Measurements from ENCODE around the gene DSTYK. TPM values are rescaled to one million over a fixed set of nuclear protein-coding genes. Genes with fewer than 3 reads are reported as not detected.

The DSTYK gene
- total RNA-seq, 2 experiments from 2014 or later = 9.4 to 12.3 TPM

- intact Hi-C loops (cut with DNase I, micrococcal nuclease) = no loop called here
- ChIA-PET CTCF (interaction anchor here (1.7 kb wide), 1 partner anchor 13 kb away, joined by 4 read pairs; no protein-coding TSS in a partner anchor), POLR2A (no interaction called here)
- H3K27ac Mint-ChIP-seq = no peak overlapping the region
- no peaks in the 10 kb centered on the region for H3K27me3 Mint-ChIP-seq
- H3K4me3 Mint-ChIP-seq = no peak overlapping the region
- DNase-seq = no peak
- H3K9me3 Mint-ChIP-seq (ENCODE audit: low read depth) = no peaks in the 10 kb centered on the region
- no peaks in the 10 kb centered on the region for H3K36me3 Mint-ChIP-seq (ENCODE audit: low read depth)
- peaks cover 3% of the 10 kb centered on the region for H3K4me1 Mint-ChIP-seq
- no peak for ATAC-seq
Observed at GRCh38 chr1:205128050-205128449, 83.5 kb downstream of the DSTYK start.

- Mint-ChIP-seq H3K4me3 (no peak overlapping the region), H3K27me3 (no peaks in the 10 kb centered on the region), H3K36me3 (ENCODE audit: low read depth) (no peaks in the 10 kb centered on the region), H3K9me3 (ENCODE audit: low read depth) (no peaks in the 10 kb centered on the region), H3K27ac (no peak overlapping the region), H3K4me1 (peaks cover 7% of the 10 kb centered on the region)
- intact Hi-C loops (cut with DNase I, micrococcal nuclease) = no loop called here
- ChIA-PET POLR2A (no interaction called here), CTCF (interaction anchor here (1.7 kb wide), 1 partner anchor 14 kb away, joined by 4 read pairs; no protein-coding TSS in a partner anchor)
- ATAC-seq (no peak), DNase-seq (no peak)
Observed at GRCh38 chr1:205127646-205128045, 83.9 kb downstream of the DSTYK start.

- no peaks in the 10 kb centered on the region for H3K27me3 Mint-ChIP-seq
- ATAC-seq (no peak), DNase-seq (no peak)
- intact Hi-C loops (cut with DNase I, micrococcal nuclease) = loop anchor here in 1 of 2 experiments (5.0 kb wide), 3 partner anchors 73 to 712 kb away; partner anchors contain the start of gene PPP1R15B
- no peak overlapping the region for H3K27ac Mint-ChIP-seq
- no peak overlapping the region for H3K4me3 Mint-ChIP-seq
- H3K4me1 Mint-ChIP-seq = peaks cover 24% of the 10 kb centered on the region
- peaks cover 6% of the 10 kb centered on the region for H3K36me3 Mint-ChIP-seq (ENCODE audit: low read depth)
- POLR2A ChIA-PET = no interaction called here
- H3K9me3 Mint-ChIP-seq (ENCODE audit: low read depth) = no peaks in the 10 kb centered on the region
- CTCF ChIA-PET = interaction anchor here (0.8 to 1.9 kb wide), 2 partner anchors 17 to 19 kb away, joined by 3 to 12 read pairs; no protein-coding TSS in a partner anchor
Observed at GRCh38 chr1:205124726-205125125, 86.8 kb downstream of the DSTYK start.

GRCh38 chr1:205122489-205122882 is 89.0 kb downstream of the DSTYK start:
- CTCF ChIA-PET = interaction anchor here (0.7 to 5.0 kb wide), 10 partner anchors 13 to 150 kb away, joined by 3 to 26 read pairs (median 6); partner anchors contain the start of gene TMCC2
- no peaks in the 10 kb centered on the region for H3K9me3 Mint-ChIP-seq (ENCODE audit: low read depth)
- H3K27ac Mint-ChIP-seq = peak overlapping the region; percentile 100
- intact Hi-C loops (cut with DNase I, micrococcal nuclease) = loop anchor here (1.0 to 5.0 kb wide), 13 partner anchors 19 to 711 kb away; partner anchors contain the start of genes DSTYK (in 2 of the 2), PPP1R15B (in 2 of the 2), ELK4 (in 1 of the 2) and NUAK2 (in 1 of the 2)
- H3K36me3 Mint-ChIP-seq (ENCODE audit: low read depth) = peaks cover 10% of the 10 kb centered on the region
- H3K27me3 Mint-ChIP-seq = no peaks in the 10 kb centered on the region
- POLR2A ChIA-PET = interaction anchor here (0.5 to 0.6 kb wide), 2 partner anchors 15 to 317 kb away, joined by 4 to 5 read pairs; no protein-coding TSS in a partner anchor
- peak overlapping the region; percentile 98 for H3K4me3 Mint-ChIP-seq
- DNase-seq (no peak), ATAC-seq (no peak)
- peaks cover 37% of the 10 kb centered on the region for H3K4me1 Mint-ChIP-seq

GRCh38 chr1:205121660-205122488 is 89.6 kb downstream of the DSTYK start, which contains the start of gene RBBP5:
RBBP5 (minus strand) TSS chr1:205121978; CDS start chr1:205121873, 105 bp downstream.
- H3K36me3 Mint-ChIP-seq (ENCODE audit: low read depth) = peaks cover 11% of the 10 kb centered on the region
- peak within 1 kb of the TSS; percentile 100 for H3K27ac Mint-ChIP-seq
- POLR2A ChIA-PET = interaction anchor here (0.6 to 1.5 kb wide), 4 partner anchors 12 to 627 kb away, joined by 3 to 4 read pairs (median 3); no protein-coding TSS in a partner anchor
- H3K9me3 Mint-ChIP-seq (ENCODE audit: low read depth) = no peaks in the 10 kb centered on the region
- ATAC-seq (peak; percentile 98), DNase-seq (peak; percentile 96)
- CTCF ChIA-PET = interaction anchor here (0.6 to 5.0 kb wide), 20 partner anchors 9 to 1935 kb away, joined by 3 to 26 read pairs (median 4); no protein-coding TSS in a partner anchor
- peak within 1 kb of the TSS; percentile 98 for H3K4me3 Mint-ChIP-seq
- H3K27me3 Mint-ChIP-seq = no peaks in the 10 kb centered on the region
- peaks cover 38% of the 10 kb centered on the region for H3K4me1 Mint-ChIP-seq
- intact Hi-C loops (cut with DNase I, micrococcal nuclease) = loop anchor here (1.0 to 5.0 kb wide), 14 partner anchors 19 to 711 kb away; partner anchors contain the start of genes DSTYK (in 2 of the 2), PPP1R15B (in 2 of the 2), ELK4 (in 1 of the 2) and NUAK2 (in 1 of the 2)

- H3K27me3 Mint-ChIP-seq = no peaks in the 10 kb centered on the region
- no peaks in the 10 kb centered on the region for H3K9me3 Mint-ChIP-seq (ENCODE audit: low read depth)
- intact Hi-C loops (cut with DNase I, micrococcal nuclease) = no loop called here
- peaks cover 17% of the 10 kb centered on the region for H3K36me3 Mint-ChIP-seq (ENCODE audit: low read depth)
- ChIA-PET CTCF (interaction anchor here (0.6 kb wide), 1 partner anchor 23 kb away, joined by 3 read pairs; no protein-coding TSS in a partner anchor), POLR2A (no interaction called here)
- ATAC-seq (no peak), DNase-seq (no peak)
- no peak overlapping the region for H3K4me3 Mint-ChIP-seq
- H3K27ac Mint-ChIP-seq = peak overlapping the region; percentile 39
- peaks cover 47% of the 10 kb centered on the region for H3K4me1 Mint-ChIP-seq
Observed at GRCh38 chr1:205118752-205119151, 92.8 kb downstream of the DSTYK start.

- CTCF ChIA-PET = interaction anchor here (0.7 to 3.8 kb wide), 3 partner anchors 10 to 30 kb away, joined by 3 to 27 read pairs (median 3); partner anchors contain the start of gene RBBP5
- H3K4me3 Mint-ChIP-seq = no peak overlapping the region
- no peaks in the 10 kb centered on the region for H3K27me3 Mint-ChIP-seq
- ATAC-seq (peak; percentile 30), DNase-seq (no peak)
- H3K9me3 Mint-ChIP-seq (ENCODE audit: low read depth) = no peaks in the 10 kb centered on the region
- peaks cover 8% of the 10 kb centered on the region for H3K4me1 Mint-ChIP-seq
- intact Hi-C loops (cut with DNase I, micrococcal nuclease) = no loop called here
- peak overlapping the region; percentile 4 for H3K27ac Mint-ChIP-seq
- H3K36me3 Mint-ChIP-seq (ENCODE audit: low read depth) = peaks cover 19% of the 10 kb centered on the region
- POLR2A ChIA-PET = no interaction called here
Observed at GRCh38 chr1:205111354-205111753, 100.1 kb downstream of the DSTYK start.

GRCh38 chr1:205109711-205110110 is 101.8 kb downstream of the DSTYK start:
- DNase-seq = no peak
- H3K27me3 Mint-ChIP-seq = no peaks in the 10 kb centered on the region
- no peaks in the 10 kb centered on the region for H3K9me3 Mint-ChIP-seq (ENCODE audit: low read depth)
- no peak for ATAC-seq
- POLR2A ChIA-PET = interaction anchor here (0.9 kb wide), 1 partner anchor 11 kb away, joined by 3 read pairs; no protein-coding TSS in a partner anchor
- intact Hi-C loops (cut with DNase I, micrococcal nuclease) = no loop called here
- H3K36me3 Mint-ChIP-seq (ENCODE audit: low read depth) = peaks cover 28% of the 10 kb centered on the region
- H3K4me3 Mint-ChIP-seq = no peak overlapping the region
- H3K27ac Mint-ChIP-seq = no peak overlapping the region
- CTCF ChIA-PET = interaction anchor here (0.6 to 3.8 kb wide), 9 partner anchors 12 to 981 kb away, joined by 3 to 27 read pairs (median 4); partner anchors contain the start of gene RBBP5
- H3K4me1 Mint-ChIP-seq = peaks cover 3% of the 10 kb centered on the region

- no peak overlapping the region for H3K4me3 Mint-ChIP-seq
- ChIA-PET CTCF (interaction anchor here (0.6 to 3.8 kb wide), 11 partner anchors 12 to 981 kb away, joined by 3 to 27 read pairs (median 4); partner anchors contain the start of gene RBBP5), POLR2A (interaction anchor here (0.9 kb wide), 1 partner anchor 12 kb away, joined by 3 read pairs; no protein-coding TSS in a partner anchor)
- H3K27me3 Mint-ChIP-seq = no peaks in the 10 kb centered on the region
- ATAC-seq (no peak), DNase-seq (no peak)
- no peak overlapping the region for H3K27ac Mint-ChIP-seq
- H3K36me3 Mint-ChIP-seq (ENCODE audit: low read depth) = peaks cover 27% of the 10 kb centered on the region
- intact Hi-C loops (cut with DNase I, micrococcal nuclease) = no loop called here
- no peaks in the 10 kb centered on the region for H3K9me3 Mint-ChIP-seq (ENCODE audit: low read depth)
- H3K4me1 Mint-ChIP-seq = peaks cover 3% of the 10 kb centered on the region
Observed at GRCh38 chr1:205109269-205109668, 102.2 kb downstream of the DSTYK start.

GRCh38 chr1:205108464-205108863 is 103.0 kb downstream of the DSTYK start:
- no peaks in the 10 kb centered on the region for H3K27me3 Mint-ChIP-seq
- ATAC-seq (no peak), DNase-seq (no peak)
- peaks cover 3% of the 10 kb centered on the region for H3K4me1 Mint-ChIP-seq
- ChIA-PET POLR2A (no interaction called here), CTCF (interaction anchor here (0.6 to 3.8 kb wide), 4 partner anchors 33 to 422 kb away, joined by 3 to 27 read pairs (median 4); no protein-coding TSS in a partner anchor)
- no peak overlapping the region for H3K4me3 Mint-ChIP-seq
- no peak overlapping the region for H3K27ac Mint-ChIP-seq
- intact Hi-C loops (cut with DNase I, micrococcal nuclease) = no loop called here
- H3K36me3 Mint-ChIP-seq (ENCODE audit: low read depth) = peaks cover 33% of the 10 kb centered on the region
- H3K9me3 Mint-ChIP-seq (ENCODE audit: low read depth) = no peaks in the 10 kb centered on the region

- Mint-ChIP-seq H3K4me3 (no peak overlapping the region), H3K36me3 (ENCODE audit: low read depth) (peaks cover 39% of the 10 kb centered on the region), H3K9me3 (ENCODE audit: low read depth) (no peaks in the 10 kb centered on the region), H3K27me3 (no peaks in the 10 kb centered on the region), H3K27ac (no peak overlapping the region), H3K4me1 (peaks cover 3% of the 10 kb centered on the region)
- POLR2A ChIA-PET = interaction anchor here (0.7 kb wide), 1 partner anchor 15 kb away, joined by 5 read pairs; no protein-coding TSS in a partner anchor
- ATAC-seq (no peak), DNase-seq (no peak)
- intact Hi-C loops (cut with DNase I, micrococcal nuclease) = no loop called here
- CTCF ChIA-PET = no interaction called here
Observed at GRCh38 chr1:205107327-205107726, 104.2 kb downstream of the DSTYK start.

Measured in activated CD4-positive, alpha-beta T cell treated with anti-CD3 and anti-CD28 coated beads for 36 hours (primary cell).